Aorta (tissue), 5 donors: ENCODE results near the gene NPW. TPM values are rescaled to one million over a fixed set of nuclear protein-coding genes. Genes with fewer than 3 reads are reported as not detected.

Source experiments
- ATAC-seq: fragments of 200-7000 bp; cut with Tn5 transposase; one replicate; pipeline ENCODE4 v1.9.1; 2022; ENCODE audit warnings: moderate library complexity; ENCODE audit not compliant: low FRiP score
- DNase-seq, 2 donors: peaks; one replicate each; pipeline ENCODE4 v3.0.0-alpha.2; 2020
- H3K27ac ChIP-seq, 2 donors: one replicate each; pipeline ENCODE4 v1.5.1; 2013; ENCODE audit warnings: low read length in 2 of 2, mild to moderate bottlenecking in 2 of 2, moderate library complexity in 2 of 2, control low read depth in 1 of 2, inconsistent platforms in 1 of 2, low read depth in 1 of 2
- H3K27me3 ChIP-seq, 2 donors: one replicate each; pipeline ENCODE4 v1.6.1; 2013; ENCODE audit warnings: control low read depth in 1 of 2, low read length in 1 of 2, mild to moderate bottlenecking in 1 of 2, moderate library complexity in 1 of 2; ENCODE audit not compliant: insufficient read depth in 2 of 2, control insufficient read depth in 1 of 2
- H3K36me3 ChIP-seq, 2 donors: one replicate each; pipeline ENCODE4 v1.6.1; 2013; ENCODE audit warnings: control low read depth in 1 of 2, low read length in 1 of 2, mild to moderate bottlenecking in 1 of 2; ENCODE audit not compliant: insufficient read depth in 2 of 2, control insufficient read depth in 1 of 2
- H3K4me1 ChIP-seq, 2 donors: one replicate each; pipeline ENCODE4 v1.6.1; 2013; ENCODE audit warnings: low read length in 2 of 2, control low read depth in 1 of 2, mild to moderate bottlenecking in 1 of 2, moderate library complexity in 1 of 2; ENCODE audit not compliant: insufficient read depth in 2 of 2, control insufficient read depth in 1 of 2
- H3K4me3 ChIP-seq, 2 donors: one replicate each; pipeline ENCODE4 v1.5.1; 2013; ENCODE audit warnings: low read length in 2 of 2, control low read depth in 1 of 2, mild to moderate bottlenecking in 1 of 2
- H3K9me3 ChIP-seq: one replicate; pipeline ENCODE4 v1.6.1; 2013; ENCODE audit warnings: mild to moderate bottlenecking, low read length; ENCODE audit not compliant: control insufficient read depth
- WGBS, 2 donors: extraction: QIAGEN DNeasy Blood & Tissue Kit; methylation state at CpG; one replicate each; pipeline ENCODE4 v1.1.7; 2013; 5-methylcytosine and 5-hydroxymethylcytosine counted together
- intact Hi-C, 2 donors: fragments of 100-400 bp; cut with DNase I; formaldehyde crosslinking; loops; one replicate each; pipeline versions ENCODE4 v1.14.2 to v1.15.0; 2022
- long read RNA-seq, 2 donors: library from polyadenylated mRNA; unstranded; transcript quantifications; one replicate each; pipeline ENCODE4 v2.0.0, GENCODE V29; 2020 to 2021
- polyA plus RNA-seq, 2 donors: library from polyadenylated mRNA; stranded (reverse); fragments of 200-250 nt; gene quantifications; one replicate each; pipeline ENCODE4 v1.2.3, GENCODE V29; 2013
- total RNA-seq, 2 donors: library from RNA; stranded (reverse); fragmentation: NEBNext Ultra II Directional; extraction: Animal tissue kit (Norgen Biotek cat#: 25700); gene quantifications; one replicate each; pipeline ENCODE4 v1.2.1, GENCODE V29; 2021
- donor health status: healthy with polysubstance abuse.
- donor health status: Bipolar disorder and iron deficiency.
- donor health status: DM: no; HTN: no; CAD: no.
- donor health status: DM: no; HTN: no; CAD: no.
- donor health status: DM: yes; HTN: yes; CAD: no.

NPW gene
- total RNA-seq (1 to 10 TPM in 1 of 2 donors, not detected in 1; 1.2 TPM), polyA plus RNA-seq (under 1 TPM in 1 of 2 donors, not detected in 1; 0.56 TPM)
- long read RNA-seq, donor 1: 0 reads
- long read RNA-seq, donor 2, partial matches to known transcripts: 0 of 2 reads
- long read RNA-seq, donor 2, other reads (novel, unspliced or antisense): 0 of 2 reads

GRCh38 chr16:2019518-2019920 lies at the start of gene NPW:
Gene NPW (plus strand): TSS chr16:2019785.
- H3K36me3 ChIP-seq: no peaks in the 10 kb centered on the region
- no peaks in the 10 kb centered on the region for H3K4me1 ChIP-seq
- intact Hi-C loops: no loop called here
- no peak for ATAC-seq
- no peaks in the 10 kb centered on the region for H3K9me3 ChIP-seq
- DNase-seq: no peak
- no peak within 1 kb of the TSS for H3K4me3 ChIP-seq
- WGBS, 2 donors: 3% methylated on average over 21 to 33 of the region's 33 CpGs
- no peak within 1 kb of the TSS for H3K27ac ChIP-seq
- H3K27me3 ChIP-seq: no peaks in the 10 kb centered on the region

DNA sequence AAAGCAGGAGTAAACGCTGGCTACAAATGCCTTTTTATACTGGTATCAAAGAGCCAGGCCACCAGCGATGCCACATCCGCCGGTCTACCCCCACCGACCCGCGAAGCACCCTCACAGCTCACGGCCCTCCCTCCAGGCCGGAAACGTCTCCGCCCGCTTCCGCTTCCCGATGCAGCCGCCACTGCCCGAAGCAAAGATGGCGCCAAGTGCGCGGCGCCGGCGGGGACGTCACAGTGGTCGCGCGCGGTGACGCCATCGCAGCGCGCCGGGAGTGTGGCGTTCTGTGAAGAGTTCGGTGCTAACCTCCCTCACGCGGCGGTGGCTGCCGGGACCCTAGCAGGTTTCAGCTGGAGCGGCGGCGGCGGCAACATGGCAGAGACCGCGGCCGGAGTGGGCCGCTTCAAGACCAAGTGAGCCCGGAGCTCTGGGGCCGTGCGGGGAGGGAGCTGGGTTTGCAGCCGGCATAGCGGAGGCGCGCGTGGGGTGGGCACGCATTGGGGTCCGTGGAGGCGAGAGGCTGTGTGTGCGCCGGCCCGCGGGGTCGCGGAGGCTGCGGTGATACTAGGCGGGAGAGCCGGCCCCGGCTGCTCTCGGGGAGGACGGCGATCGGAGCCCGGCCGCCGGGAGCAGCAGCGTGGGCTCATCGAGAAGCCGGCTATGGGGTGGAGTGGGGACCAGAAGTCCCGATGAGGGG lies 47.6 kb upstream of the NPW start, which contains the start of gene TBL3:
Gene TBL3, plus strand, starts transcription at position 258 of the 694 bp plus-strand sequence. Its CDS starts 112 bp downstream, at position 370.
- Histone ChIP-seq H3K36me3 (peaks cover 0 to 15% of the 10 kb centered on the region in 2 donors), H3K27me3 (no peaks in the 10 kb centered on the region), H3K9me3 (no peaks in the 10 kb centered on the region), H3K4me1 (no peaks in the 10 kb centered on the region), H3K4me3 (peak within 1 kb of the TSS; percentile 16 to 62), H3K27ac (peak within 1 kb of the TSS; percentile 43 to 50)
- intact Hi-C loops: no loop called here
- DNase-seq (peak; percentile 96 to 98), ATAC-seq (peak; percentile 96)
- 0 to 1% methylated on average over 77 to 78 of the region's 78 CpGs for WGBS, 2 donors

DNA sequence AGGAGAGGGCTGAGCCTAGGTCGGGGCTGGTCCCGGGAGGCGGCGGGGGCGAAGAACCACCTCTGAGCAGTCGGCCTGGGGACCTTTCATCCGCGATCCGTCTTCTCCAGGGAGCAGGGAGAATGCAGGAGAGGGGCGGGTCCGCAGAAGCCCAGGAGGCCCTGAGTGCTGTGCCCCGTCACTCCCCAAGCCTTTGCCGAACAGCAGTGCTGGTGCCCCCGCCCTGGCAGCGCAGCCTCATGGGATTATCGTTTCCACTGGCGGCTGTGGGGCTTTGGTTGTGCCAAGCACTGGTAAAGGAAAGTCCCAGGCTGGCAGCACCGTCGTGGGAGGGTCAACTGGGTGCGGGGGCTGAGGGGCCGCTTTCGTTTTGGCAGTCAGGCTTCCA lies 47.1 kb upstream of the NPW start:
- intact Hi-C loops: no loop called here
- Histone ChIP-seq H3K4me1 (no peaks in the 10 kb centered on the region), H3K4me3 (peak overlapping the region; percentile 16 to 62), H3K9me3 (no peaks in the 10 kb centered on the region), H3K27ac (no peak overlapping the region), H3K27me3 (no peaks in the 10 kb centered on the region), H3K36me3 (peaks cover 0 to 18% of the 10 kb centered on the region in 2 donors)
- DNase-seq (no peak), ATAC-seq (no peak)
- whole genome bisulfite sequencing, 2 donors: 1% methylated on average over 22 of the region's 22 CpGs

DNA sequence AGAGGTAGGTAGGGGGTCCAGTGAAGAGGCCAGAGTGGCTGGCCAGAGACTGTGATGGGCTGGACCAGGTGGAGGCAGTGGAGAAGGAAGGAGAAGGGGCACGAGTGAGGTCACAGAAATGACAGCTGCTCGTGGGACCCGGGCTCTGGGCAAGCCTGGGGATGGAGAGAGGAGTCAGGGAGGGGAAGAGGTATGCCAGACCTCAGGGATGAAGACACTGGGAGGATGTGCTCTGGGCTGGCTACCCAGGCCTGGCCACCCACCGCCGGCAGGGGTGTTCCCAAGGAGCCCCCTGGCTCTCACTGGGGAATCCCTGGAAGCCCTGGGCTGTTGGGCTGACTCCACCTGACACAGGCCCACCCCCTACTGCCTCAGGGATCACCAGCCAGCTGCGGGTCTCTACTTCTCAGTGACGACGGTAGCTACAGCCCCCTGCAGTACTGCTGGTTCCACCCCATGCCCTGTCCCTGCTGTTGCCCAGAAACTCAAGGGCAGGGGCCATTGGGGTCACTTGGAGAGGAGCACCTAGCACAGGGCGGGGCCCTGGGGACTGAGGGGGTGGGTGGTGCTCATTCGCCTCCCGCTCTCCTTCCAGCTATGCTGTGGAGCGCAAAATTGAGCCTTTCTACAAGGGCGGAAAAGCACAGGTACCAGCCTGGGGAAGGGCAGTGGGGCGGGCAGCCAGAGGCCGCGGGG lies 46.0 kb upstream of the NPW start:
- DNase-seq (no peak), ATAC-seq (no peak)
- Histone ChIP-seq H3K9me3 (no peaks in the 10 kb centered on the region), H3K36me3 (peaks cover 0 to 27% of the 10 kb centered on the region in 2 donors), H3K27me3 (no peaks in the 10 kb centered on the region), H3K4me3 (no peak overlapping the region), H3K27ac (no peak overlapping the region), H3K4me1 (no peaks in the 10 kb centered on the region)
- 91 to 94% methylated on average over 16 of the region's 16 CpGs for WGBS, 2 donors
- intact Hi-C loops: no loop called here

- Histone ChIP-seq H3K4me3 (no peak overlapping the region), H3K9me3 (no peaks in the 10 kb centered on the region), H3K36me3 (peaks cover 0 to 27% of the 10 kb centered on the region in 2 donors), H3K27ac (no peak overlapping the region), H3K4me1 (no peaks in the 10 kb centered on the region), H3K27me3 (peaks cover 0 to 2% of the 10 kb centered on the region in 2 donors)
- DNase-seq (no peak), ATAC-seq (no peak)
- WGBS, 2 donors: 93% methylated on average over 42 of the region's 42 CpGs
- intact Hi-C loops: no loop called here
These were observed 45.2 kb upstream of the NPW start for GRCh38 chr16:1974157-1975070.

- DNase-seq (no peak), ATAC-seq (no peak)
- H3K27ac ChIP-seq: no peak overlapping the region
- intact Hi-C loops: no loop called here
- H3K4me1 ChIP-seq: no peaks in the 10 kb centered on the region
- peaks cover 0 to 2% of the 10 kb centered on the region in 2 donors for H3K27me3 ChIP-seq
- no peak overlapping the region for H3K4me3 ChIP-seq
- WGBS, 2 donors: 94 to 95% methylated on average over 33 of the region's 33 CpGs
- no peaks in the 10 kb centered on the region for H3K9me3 ChIP-seq
- H3K36me3 ChIP-seq: peaks cover 0 to 27% of the 10 kb centered on the region in 2 donors
These were observed 44.0 kb upstream of the NPW start for GRCh38 chr16:1975432-1976215.

DNA sequence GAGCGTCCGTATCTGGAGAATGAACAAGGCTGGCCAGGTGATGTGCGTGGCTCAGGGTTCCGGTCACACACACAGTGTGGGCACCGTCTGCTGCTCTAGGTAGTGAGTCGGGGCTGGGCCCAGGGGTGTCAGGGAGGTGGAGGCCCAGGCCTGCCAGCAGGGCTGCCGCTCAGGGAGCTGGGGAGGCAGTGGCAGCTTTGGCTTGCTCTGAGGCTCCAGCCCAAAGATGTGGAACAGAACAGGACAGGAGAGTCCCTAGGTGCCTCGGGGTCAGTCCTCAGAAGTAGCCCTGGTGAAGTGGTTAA lies 43.4 kb upstream of the NPW start:
- Histone ChIP-seq H3K9me3 (no peaks in the 10 kb centered on the region), H3K4me1 (no peaks in the 10 kb centered on the region), H3K4me3 (no peak overlapping the region), H3K27me3 (peaks cover 0 to 2% of the 10 kb centered on the region in 2 donors), H3K36me3 (peaks cover 0 to 27% of the 10 kb centered on the region in 2 donors), H3K27ac (no peak overlapping the region)
- 93% methylated on average over 8 of the region's 8 CpGs for WGBS, 2 donors
- intact Hi-C loops: no loop called here
- ATAC-seq (no peak), DNase-seq (no peak)
